ENCODE data around the gene AIFM2. TPM values are rescaled to one million over a fixed set of nuclear protein-coding genes. Genes with fewer than 3 reads are reported as not detected.

AIFM2 gene
- total RNA-seq, 4 donors from 2014 or later: 3.3 to 10.0 (median 6.7) TPM

- H3K27ac ChIP-seq: no peak overlapping the region
- no peak for DNase-seq (ENCODE audit: low spot score in 2 of 2)
- H3K36me3 ChIP-seq: peaks cover 44% of the 10 kb centered on the region
- no peak overlapping the region for H3K4me3 ChIP-seq
- 93% methylated on average over 7 of the region's 7 CpGs for WGBS
- H3K27me3 ChIP-seq: no peaks in the 10 kb centered on the region
- peaks cover 16% of the 10 kb centered on the region for H3K4me1 ChIP-seq
- no peaks in the 10 kb centered on the region for H3K9me3 ChIP-seq
- TF ChIP-seq EP300 (IDR thresholded peaks at IDR 0.05): no peak
- TF ChIP-seq CTCF (IDR thresholded peaks at IDR 0.05): no peak
- TF ChIP-seq POLR2AphosphoS5 (IDR thresholded peaks at IDR 0.05): no peak
- TF ChIP-seq POLR2A (IDR thresholded peaks at IDR 0.05): no peak
Measured at GRCh38 chr10:70119197-70119596, 13.4 kb downstream of the AIFM2 start.

- Histone ChIP-seq H3K36me3 (peaks cover 51% of the 10 kb centered on the region), H3K4me1 (peaks cover 16% of the 10 kb centered on the region), H3K27ac (no peak overlapping the region), H3K27me3 (no peaks in the 10 kb centered on the region), H3K9me3 (no peaks in the 10 kb centered on the region), H3K4me3 (no peak overlapping the region)
- TF ChIP-seq EP300 (IDR thresholded peaks at IDR 0.05) (no peak), POLR2A (IDR thresholded peaks at IDR 0.05) (no peak), CTCF (IDR thresholded peaks at IDR 0.05) (no peak), POLR2AphosphoS5 (IDR thresholded peaks at IDR 0.05) (no peak)
- no peak for DNase-seq (ENCODE audit: low spot score in 2 of 2)
- WGBS: 71% methylated on average over 3 of the region's 3 CpGs
Measured at GRCh38 chr10:70118196-70118595, 14.4 kb downstream of the AIFM2 start.

DNA sequence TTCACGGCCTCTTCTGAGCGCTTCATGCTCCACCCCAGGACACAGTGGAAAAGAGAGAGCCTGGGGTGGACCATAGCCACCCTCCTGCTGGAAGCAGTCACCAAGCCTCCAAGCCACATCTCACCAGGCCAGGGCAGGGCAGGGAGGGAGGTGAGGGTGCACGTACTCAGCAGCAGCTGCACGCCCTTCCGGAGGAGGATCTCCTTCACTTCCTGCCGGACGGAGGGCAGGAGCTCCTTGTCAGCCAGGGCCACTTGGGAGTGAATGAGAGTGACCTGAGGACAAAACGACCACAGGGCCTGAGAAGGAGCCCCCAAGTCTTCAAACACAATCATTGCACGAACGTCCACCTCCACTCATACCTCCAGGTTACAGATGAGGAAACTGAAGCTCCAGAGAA is 15.0 kb downstream of the AIFM2 start:
- Histone ChIP-seq H3K27ac (no peak overlapping the region), H3K4me1 (peaks cover 16% of the 10 kb centered on the region), H3K9me3 (no peaks in the 10 kb centered on the region), H3K4me3 (no peak overlapping the region), H3K27me3 (no peaks in the 10 kb centered on the region), H3K36me3 (peaks cover 51% of the 10 kb centered on the region)
- WGBS: 87% methylated on average over 5 of the region's 10 CpGs
- TF ChIP-seq CTCF (IDR thresholded peaks at IDR 0.05): no peak
- TF ChIP-seq POLR2A (IDR thresholded peaks at IDR 0.05): no peak
- TF ChIP-seq EP300 (IDR thresholded peaks at IDR 0.05): no peak
- no peak for TF ChIP-seq POLR2AphosphoS5 (IDR thresholded peaks at IDR 0.05)
- no peak for DNase-seq (ENCODE audit: low spot score in 2 of 2)

DNA sequence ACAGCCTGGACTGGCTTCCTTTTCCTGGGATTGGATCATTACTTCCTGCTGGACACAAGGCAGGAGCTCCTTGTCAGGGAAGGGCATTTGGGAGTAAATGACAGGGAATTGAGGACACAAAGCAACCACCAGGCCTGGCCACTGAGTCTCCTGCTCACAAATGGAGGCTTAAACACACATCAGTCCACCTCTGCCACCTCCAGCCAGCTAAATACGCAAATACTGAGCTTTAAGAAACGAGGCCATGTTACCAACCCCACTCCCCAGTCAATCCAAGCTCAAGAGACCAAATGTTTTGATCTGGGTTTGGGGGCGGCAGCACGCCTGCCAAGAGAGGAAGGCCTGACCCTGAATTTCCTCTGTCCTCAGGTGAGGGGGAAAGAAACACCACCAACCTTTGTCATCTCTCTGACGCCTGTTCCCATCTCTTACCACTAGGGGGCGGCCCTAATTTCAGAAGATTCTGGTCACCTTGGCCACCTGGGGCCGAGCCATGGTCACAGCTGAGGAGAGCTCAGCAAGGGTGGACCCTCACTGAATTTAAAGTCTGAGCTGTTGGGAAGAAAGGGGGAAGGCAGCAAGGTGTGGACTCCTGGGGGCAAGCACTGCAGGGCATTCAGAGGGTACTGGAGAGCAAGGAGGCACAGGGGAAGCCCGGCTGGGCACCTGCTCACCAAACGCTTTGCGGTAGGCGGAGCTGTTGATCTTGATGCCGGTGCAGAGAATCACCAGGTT is 16.5 kb downstream of the AIFM2 start:
- TF ChIP-seq POLR2AphosphoS5 (IDR thresholded peaks at IDR 0.05) (no peak), CTCF (IDR thresholded peaks at IDR 0.05) (peak; percentile 60 to 85)
- H3K4me3 ChIP-seq: no peak overlapping the region
- H3K9me3 ChIP-seq: no peaks in the 10 kb centered on the region
- no peak overlapping the region for H3K27ac ChIP-seq
- no peak for DNase-seq (ENCODE audit: low spot score in 2 of 2)
- no peaks in the 10 kb centered on the region for H3K27me3 ChIP-seq
- 47% methylated on average over 12 of the region's 12 CpGs for WGBS
- peaks cover 59% of the 10 kb centered on the region for H3K36me3 ChIP-seq
- H3K4me1 ChIP-seq: peaks cover 16% of the 10 kb centered on the region

DNA sequence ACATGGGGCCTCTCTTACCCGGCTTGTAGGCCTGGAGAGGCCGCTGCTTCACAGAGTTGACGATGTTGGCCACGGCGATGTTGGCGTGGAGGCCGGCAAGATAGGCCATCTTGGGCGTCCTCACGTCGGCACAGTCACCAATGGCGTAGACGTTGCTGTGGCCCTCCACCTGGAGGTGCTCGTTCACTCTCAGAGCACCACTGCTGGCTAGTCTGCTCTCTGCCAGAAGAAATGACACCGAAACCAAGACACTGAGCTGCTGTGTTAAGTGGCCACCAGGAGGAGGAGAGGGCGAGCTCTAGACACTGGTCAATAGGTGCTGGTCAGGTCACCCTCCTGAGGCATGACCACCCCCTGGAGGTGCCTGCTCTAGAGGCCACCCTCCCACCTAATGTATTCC is 17.7 kb downstream of the AIFM2 start:
- Histone ChIP-seq H3K4me1 (peaks cover 6% of the 10 kb centered on the region), H3K36me3 (peaks cover 57% of the 10 kb centered on the region), H3K4me3 (no peak overlapping the region), H3K27me3 (no peaks in the 10 kb centered on the region), H3K27ac (no peak overlapping the region), H3K9me3 (no peaks in the 10 kb centered on the region)
- no peak for TF ChIP-seq POLR2AphosphoS5 (IDR thresholded peaks at IDR 0.05)
- no peak for TF ChIP-seq EP300 (IDR thresholded peaks at IDR 0.05)
- no peak for TF ChIP-seq POLR2A (IDR thresholded peaks at IDR 0.05)
- TF ChIP-seq CTCF (IDR thresholded peaks at IDR 0.05): no peak
- WGBS: 90% methylated on average over 15 of the region's 15 CpGs
- no peak for DNase-seq (ENCODE audit: low spot score in 2 of 2)
